ENCODE measurements around the gene STARD5.

Gene STARD5

GRCh38 chr15:81292523-81293001 lies 31.4 kb downstream of the STARD5 start:
- DNase-seq (ENCODE audit: low read depth) = no peak

- no peak for DNase-seq (ENCODE audit: low read depth)
These were observed 31.9 kb downstream of the STARD5 start for GRCh38 chr15:81291916-81292522.

- DNase-seq (ENCODE audit: low read depth) = no peak
These were observed 34.0 kb downstream of the STARD5 start for GRCh38 chr15:81289910-81290309.

GRCh38 chr15:81288616-81289015 lies 35.3 kb downstream of the STARD5 start:
- DNase-seq (ENCODE audit: low read depth) = no peak

GRCh38 chr15:81288040-81288439 lies 35.9 kb downstream of the STARD5 start:
- DNase-seq (ENCODE audit: low read depth) = no peak

GRCh38 chr15:81286621-81287121 lies 37.3 kb downstream of the STARD5 start:
- DNase-seq (ENCODE audit: low read depth) = no peak

- DNase-seq (ENCODE audit: low read depth) = no peak
These were observed 38.5 kb downstream of the STARD5 start for GRCh38 chr15:81285461-81285860.

- DNase-seq (ENCODE audit: low read depth) = no peak
These were observed 39.5 kb downstream of the STARD5 start for GRCh38 chr15:81284256-81285031.

- DNase-seq (ENCODE audit: low read depth) = no peak
These were observed 41.0 kb downstream of the STARD5 start for GRCh38 chr15:81282911-81283310.

GRCh38 chr15:81282606-81282895 lies 41.4 kb downstream of the STARD5 start:
- DNase-seq (ENCODE audit: low read depth) = no peak

GRCh38 chr15:81281766-81282605 lies 42.0 kb downstream of the STARD5 start:
- no peak for DNase-seq (ENCODE audit: low read depth)

- DNase-seq (ENCODE audit: low read depth) = no peak
These were observed 42.5 kb downstream of the STARD5 start for GRCh38 chr15:81281456-81281735.

- no peak for DNase-seq (ENCODE audit: low read depth)
These were observed 43.1 kb downstream of the STARD5 start for GRCh38 chr15:81280696-81281455.

- DNase-seq (ENCODE audit: low read depth) = no peak
These were observed 44.1 kb downstream of the STARD5 start for GRCh38 chr15:81279621-81280485.

GRCh38 chr15:81278306-81279029 lies 45.5 kb downstream of the STARD5 start:
- no peak for DNase-seq (ENCODE audit: low read depth)

GRCh38 chr15:81277851-81278250 lies 46.1 kb downstream of the STARD5 start:
- DNase-seq (ENCODE audit: low read depth) = no peak

GRCh38 chr15:81276967-81277366 lies 47.0 kb downstream of the STARD5 start:
- DNase-seq (ENCODE audit: low read depth) = no peak

GRCh38 chr15:81275711-81276392 lies 48.1 kb downstream of the STARD5 start:
- DNase-seq (ENCODE audit: low read depth) = no peak

- peak; percentile 82 for DNase-seq (ENCODE audit: low read depth)
These were observed 48.8 kb downstream of the STARD5 start for GRCh38 chr15:81274931-81275707.

Data from fibroblast of the conjunctiva (primary cell).